ENCODE measurements around the gene PLEKHM3. TPM values are rescaled to one million over a fixed set of nuclear protein-coding genes. Genes with fewer than 3 reads are reported as not detected.
A peak's percentile ranks its signal among the peaks of the same experiment; 100 is the strongest.

The PLEKHM3 gene
- total and polyA plus RNA-seq, 12 donors: 9.5 to 39.6 (median 21.7) TPM

- Histone ChIP-seq H3K4me3 (no peak overlapping the region), H3K27ac (no peak overlapping the region), H3K9me3 (replicated peaks in 1 of 3) (no peaks in the 10 kb centered on the region), H3K4me1 (replicated peaks in 1 of 2) (no peaks in the 10 kb centered on the region), H3K27me3 (no peaks in the 10 kb centered on the region), H3K36me3 (replicated peaks in 1 of 2) (no peaks in the 10 kb centered on the region)
- no peak for DNase-seq
- intact Hi-C loops (cut with DNase I): no loop called here
- TF ChIP-seq POLR2A (IDR thresholded peaks at IDR 0.05) (no peak), CTCF (IDR thresholded peaks at IDR 0.05) (no peak)
- WGBS, 4 donors: 72 to 88% (median 80%) methylated on average over 3 of the region's 3 CpGs
Observed at GRCh38 chr2:207847098-207847806, 178.1 kb downstream of the PLEKHM3 start.

- Histone ChIP-seq H3K36me3 (replicated peaks in 1 of 2) (no peaks in the 10 kb centered on the region), H3K27me3 (no peaks in the 10 kb centered on the region), H3K9me3 (replicated peaks in 1 of 3) (no peaks in the 10 kb centered on the region), H3K4me3 (no peak overlapping the region), H3K27ac (no peak overlapping the region), H3K4me1 (replicated peaks in 1 of 2) (no peaks in the 10 kb centered on the region)
- no peak for DNase-seq
- TF ChIP-seq POLR2A (IDR thresholded peaks at IDR 0.05) (no peak), CTCF (IDR thresholded peaks at IDR 0.05) (no peak)
- intact Hi-C loops (cut with DNase I): no loop called here
- 88 to 93% (median 90%) methylated on average over 3 of the region's 3 CpGs for WGBS, 4 donors
Observed at GRCh38 chr2:207845202-207845864, 180.0 kb downstream of the PLEKHM3 start.

- Histone ChIP-seq H3K4me3 (no peak overlapping the region), H3K9me3 (replicated peaks in 1 of 3) (no peaks in the 10 kb centered on the region), H3K27me3 (no peaks in the 10 kb centered on the region), H3K27ac (no peak overlapping the region), H3K36me3 (replicated peaks in 1 of 2) (no peaks in the 10 kb centered on the region), H3K4me1 (replicated peaks in 1 of 2) (no peaks in the 10 kb centered on the region)
- no peak for DNase-seq
- intact Hi-C loops (cut with DNase I): no loop called here
- WGBS, 4 donors: 50 to 85% (median 56%) methylated on average over 1 to 2 of the region's 2 CpGs
- TF ChIP-seq CTCF (IDR thresholded peaks at IDR 0.05): no peak
- no peak for TF ChIP-seq POLR2A (IDR thresholded peaks at IDR 0.05)
Observed at GRCh38 chr2:207844648-207845047, 180.7 kb downstream of the PLEKHM3 start.

- H3K4me1 ChIP-seq (replicated peaks in 1 of 2): peaks cover 5 to 15% of the 10 kb centered on the region in 2 donors
- peak in 1 of 7 donors; percentile 15 for DNase-seq
- no peaks in the 10 kb centered on the region for H3K27me3 ChIP-seq
- intact Hi-C loops (cut with DNase I): no loop called here
- H3K27ac ChIP-seq: no peak overlapping the region
- H3K4me3 ChIP-seq: no peak overlapping the region
- H3K36me3 ChIP-seq (replicated peaks in 1 of 2): no peaks in the 10 kb centered on the region
- no peaks in the 10 kb centered on the region for H3K9me3 ChIP-seq (replicated peaks in 1 of 3)
- TF ChIP-seq CTCF (IDR thresholded peaks at IDR 0.05) (no peak), POLR2A (IDR thresholded peaks at IDR 0.05) (no peak)
- WGBS, 4 donors: 83 to 96% (median 85%) methylated on average over 1 of the region's 1 CpG
Observed at GRCh38 chr2:207840101-207840500, 185.2 kb downstream of the PLEKHM3 start.

All from adrenal gland (tissue), 12 donors.